Breast epithelium (tissue), 3 donors: Measurements from ENCODE around the gene HLA-DQB1.
"Not testable (repeated sequence)": the region's sequence is repeated elsewhere in the genome, so short reads cannot be mapped to it uniquely, and the experiment has no call there.

Experiments
- CTCF ChIP-seq, 3 donors: fragments of 450-650 bp; IDR thresholded peaks; one replicate each; pipeline ENCODE4 v1.5.1; 2016 to 2017; ENCODE audit warnings: antibody characterized with exemption in 3 of 3, mild to moderate bottlenecking in 3 of 3, moderate library complexity in 3 of 3
- POLR2A ChIP-seq: fragments of 450-650 bp; IDR thresholded peaks from one replicate; pipeline ENCODE4 v1.6.1; 2016; ENCODE audit warnings: antibody characterized with exemption, mild to moderate bottlenecking, moderate library complexity
- POLR2AphosphoS5 ChIP-seq, 3 donors: sonication (generic); formaldehyde crosslinking; IDR thresholded peaks; one replicate each; pipeline ENCODE4 v1.6.1; 2017; ENCODE audit warnings: antibody characterized with exemption in 3 of 3

- TF ChIP-seq CTCF (IDR thresholded peaks at IDR 0.05); POLR2AphosphoS5 (IDR thresholded peaks at IDR 0.05); POLR2A: not testable (repeated sequence)
Measured at GRCh38 chr6:32629793-32630192, 36.7 kb downstream of the HLA-DQB1 start.
